ENCODE measurements around the gene L3MBTL4. TPM values are rescaled to one million over a fixed set of nuclear protein-coding genes. Genes with fewer than 3 reads are reported as not detected.

L3MBTL4 gene
- total and polyA plus RNA-seq, 12 donors = 3.9 to 22.6 (median 8.7) TPM

DNA sequence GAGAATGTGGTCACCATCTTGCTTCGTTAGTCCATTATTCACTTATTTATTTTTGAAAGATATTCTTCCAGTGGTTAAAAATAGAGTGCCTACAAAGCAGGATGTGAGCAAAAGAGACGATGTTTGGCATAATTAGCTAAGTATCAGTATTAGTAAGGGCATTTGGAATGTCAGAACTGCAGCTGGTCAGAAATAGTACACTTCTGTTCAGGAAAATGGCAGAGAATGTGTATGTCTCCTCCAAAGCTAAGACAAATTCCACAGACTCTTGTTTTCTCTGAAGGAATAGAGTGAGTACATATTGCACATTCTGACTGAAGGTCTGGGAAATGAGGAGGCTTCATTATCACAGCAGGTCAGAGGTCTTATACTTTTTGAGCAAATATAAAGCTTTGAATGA lies 209.0 kb downstream of the L3MBTL4 start:
- TF ChIP-seq CTCF (IDR thresholded peaks at IDR 0.05) (no peak), POLR2A (IDR thresholded peaks at IDR 0.05) (no peak)
- Histone ChIP-seq H3K4me3 (no peak overlapping the region), H3K27me3 (no peaks in the 10 kb centered on the region), H3K36me3 (replicated peaks in 1 of 2) (no peaks in the 10 kb centered on the region), H3K27ac (no peak overlapping the region), H3K4me1 (replicated peaks in 1 of 2) (no peaks in the 10 kb centered on the region), H3K9me3 (replicated peaks in 1 of 3) (no peaks in the 10 kb centered on the region)
- 76 to 82% (median 79%) methylated on average over 2 of the region's 2 CpGs for WGBS, 4 donors
- intact Hi-C loops (cut with DNase I) = no loop called here
- no peak for DNase-seq

GRCh38 chr18:6204476-6204875 lies 210.2 kb downstream of the L3MBTL4 start:
- no peaks in the 10 kb centered on the region for H3K4me1 ChIP-seq (replicated peaks in 1 of 2)
- H3K36me3 ChIP-seq (replicated peaks in 1 of 2) = no peaks in the 10 kb centered on the region
- intact Hi-C loops (cut with DNase I) = no loop called here
- H3K9me3 ChIP-seq (replicated peaks in 1 of 3) = no peaks in the 10 kb centered on the region
- H3K4me3 ChIP-seq = no peak overlapping the region
- TF ChIP-seq POLR2A (IDR thresholded peaks at IDR 0.05) (no peak), CTCF (IDR thresholded peaks at IDR 0.05) (no peak)
- no peaks in the 10 kb centered on the region for H3K27me3 ChIP-seq
- DNase-seq = no peak
- H3K27ac ChIP-seq = no peak overlapping the region

DNA sequence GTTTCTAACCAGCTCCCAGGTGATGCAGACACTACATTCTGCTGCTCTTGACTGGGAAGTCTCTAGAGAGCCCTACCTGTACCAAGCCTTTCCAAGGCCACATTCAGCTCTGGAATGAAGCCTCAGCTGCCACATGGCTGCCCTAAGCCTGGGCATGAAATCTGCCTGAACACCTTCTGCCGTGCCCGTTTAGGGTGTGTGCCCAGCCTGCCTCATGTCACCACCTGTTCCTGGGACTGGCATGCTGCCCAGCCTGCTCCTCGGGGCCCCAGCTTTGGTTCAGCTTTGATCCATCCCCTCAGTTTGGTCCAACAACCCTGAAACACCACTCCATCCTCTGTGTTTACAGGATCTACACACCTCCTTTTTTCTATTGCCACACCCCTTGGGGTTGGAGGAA lies 210.9 kb downstream of the L3MBTL4 start:
- intact Hi-C loops (cut with DNase I) = no loop called here
- Histone ChIP-seq H3K4me3 (no peak overlapping the region), H3K9me3 (replicated peaks in 1 of 3) (no peaks in the 10 kb centered on the region), H3K27me3 (no peaks in the 10 kb centered on the region), H3K36me3 (replicated peaks in 1 of 2) (no peaks in the 10 kb centered on the region), H3K27ac (no peak overlapping the region), H3K4me1 (replicated peaks in 1 of 2) (no peaks in the 10 kb centered on the region)
- WGBS, 4 donors = 82 to 86% (median 84%) methylated on average over 3 of the region's 3 CpGs
- no peak for DNase-seq
- TF ChIP-seq POLR2A (IDR thresholded peaks at IDR 0.05) (no peak), CTCF (IDR thresholded peaks at IDR 0.05) (no peak)

DNA sequence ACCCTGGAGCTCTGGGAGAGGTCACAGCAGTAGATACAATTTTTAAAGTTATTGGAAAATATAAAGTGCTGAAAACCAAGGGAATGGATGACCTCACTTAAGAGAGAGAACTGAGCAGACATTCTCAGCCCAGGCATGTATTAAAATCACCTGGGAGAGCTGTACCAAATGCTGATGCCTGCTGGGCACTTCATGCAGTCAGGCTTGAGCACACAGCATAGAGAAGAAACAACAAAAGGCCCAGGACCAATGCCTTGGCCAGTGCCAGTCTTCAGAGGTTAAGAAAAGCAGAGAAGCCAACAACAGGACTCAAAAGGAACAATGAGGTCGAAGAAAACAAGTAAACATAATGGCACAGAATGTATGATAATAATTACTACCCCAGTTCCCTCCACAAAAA lies 211.8 kb downstream of the L3MBTL4 start:
- intact Hi-C loops (cut with DNase I) = no loop called here
- H3K36me3 ChIP-seq (replicated peaks in 1 of 2) = no peaks in the 10 kb centered on the region
- 87 to 100% (median 94%) methylated on average over 1 of the region's 1 CpG for WGBS, 4 donors

More for the DNA sequence above, 211.8 kb downstream of the L3MBTL4 start:
- no peak for DNase-seq
- Histone ChIP-seq H3K4me3 (no peak overlapping the region), H3K27me3 (no peaks in the 10 kb centered on the region), H3K9me3 (replicated peaks in 1 of 3) (no peaks in the 10 kb centered on the region), H3K4me1 (replicated peaks in 1 of 2) (no peaks in the 10 kb centered on the region), H3K27ac (no peak overlapping the region)
- TF ChIP-seq CTCF (IDR thresholded peaks at IDR 0.05) = no peak

Measured in adrenal gland (tissue), 12 donors.